Measurements from ENCODE around the gene DYNC2LI1. TPM values are rescaled to one million over a fixed set of nuclear protein-coding genes. Genes with fewer than 3 reads are reported as not detected.

DYNC2LI1 gene
- total RNA-seq, 1 donor from 2014 or later, result 92.1 TPM

- H3K27ac Mint-ChIP-seq, result no peak overlapping the region
- Histone ChIP-seq H3K79me2 (ENCODE audit: low read depth) (no peaks in the 10 kb centered on the region), H3K4me3 (no peak overlapping the region), H3K4me1 (no peaks in the 10 kb centered on the region), H3K9ac (no peak overlapping the region), H3K27ac (no peak overlapping the region), H3K4me2 (no peak overlapping the region), H3K36me3 (no peaks in the 10 kb centered on the region), H3F3A (ENCODE audit: low read depth) (no peaks in the 10 kb centered on the region), H4K20me1 (ENCODE audit: low read depth) (no peaks in the 10 kb centered on the region), H3K9me3 (ENCODE audit: low read depth) (no peaks in the 10 kb centered on the region), H3K27me3 (no peaks in the 10 kb centered on the region), H2AFZ (replicated peaks) (no peak overlapping the region)
- H3K4me3 Mint-ChIP-seq, result no peak overlapping the region
- TF ChIP-seq EZH2phosphoT487 (IDR thresholded peaks at IDR 0.05) (no peak), EZH2 (IDR thresholded peaks at IDR 0.05) (no peak), CTCF (IDR thresholded peaks at IDR 0.05) (no peak)
- H3K4me1 Mint-ChIP-seq, result no peaks in the 10 kb centered on the region
- no peaks in the 10 kb centered on the region for H3K36me3 Mint-ChIP-seq
- H3K9me3 Mint-ChIP-seq, result no peaks in the 10 kb centered on the region
- H3K27me3 Mint-ChIP-seq (ENCODE audit: insufficient read depth, low read depth), result no peaks in the 10 kb centered on the region
- no peak for DNase-seq (ENCODE audit: low spot score)
Observed at GRCh38 chr2:43736637-43737036, 37.2 kb upstream of the DYNC2LI1 start.

- H3K9ac ChIP-seq, result no peak overlapping the region
- no peak for DNase-seq (ENCODE audit: low spot score)
- Mint-ChIP-seq H3K4me1 (no peaks in the 10 kb centered on the region), H3K4me3 (no peak overlapping the region), H3K9me3 (no peaks in the 10 kb centered on the region), H3K27me3 (ENCODE audit: insufficient read depth, low read depth) (no peaks in the 10 kb centered on the region), H3K27ac (no peak overlapping the region), H3K36me3 (no peaks in the 10 kb centered on the region)
- no peaks in the 10 kb centered on the region for H3K9me3 ChIP-seq (ENCODE audit: low read depth)
- H3K4me1 ChIP-seq, result no peaks in the 10 kb centered on the region
- H3F3A ChIP-seq (ENCODE audit: low read depth), result no peaks in the 10 kb centered on the region
- no peaks in the 10 kb centered on the region for H3K79me2 ChIP-seq (ENCODE audit: low read depth)
- H3K27ac ChIP-seq, result no peak overlapping the region
- H3K4me2 ChIP-seq, result no peak overlapping the region
- no peak overlapping the region for H2AFZ ChIP-seq (replicated peaks)
- H3K4me3 ChIP-seq, result no peak overlapping the region
- no peaks in the 10 kb centered on the region for H3K36me3 ChIP-seq
- H4K20me1 ChIP-seq (ENCODE audit: low read depth), result no peaks in the 10 kb centered on the region
- no peak for TF ChIP-seq EZH2phosphoT487 (IDR thresholded peaks at IDR 0.05)
- TF ChIP-seq CTCF (IDR thresholded peaks at IDR 0.05), result no peak
- no peak for TF ChIP-seq EZH2 (IDR thresholded peaks at IDR 0.05)
- H3K27me3 ChIP-seq, result no peaks in the 10 kb centered on the region
Observed at GRCh38 chr2:43737097-43737854, 36.6 kb upstream of the DYNC2LI1 start.

- H4K20me1 ChIP-seq (ENCODE audit: low read depth), result no peaks in the 10 kb centered on the region
- H3K4me1 ChIP-seq, result no peaks in the 10 kb centered on the region
- H3K9me3 Mint-ChIP-seq, result no peaks in the 10 kb centered on the region
- TF ChIP-seq EZH2 (IDR thresholded peaks at IDR 0.05) (no peak), CTCF (IDR thresholded peaks at IDR 0.05) (no peak), EZH2phosphoT487 (IDR thresholded peaks at IDR 0.05) (no peak)
- H3K79me2 ChIP-seq (ENCODE audit: low read depth), result no peaks in the 10 kb centered on the region
- DNase-seq (ENCODE audit: low spot score), result no peak
- H3K4me3 Mint-ChIP-seq, result no peak overlapping the region
- no peak overlapping the region for H2AFZ ChIP-seq (replicated peaks)
- H3K27ac Mint-ChIP-seq, result no peak overlapping the region
- no peak overlapping the region for H3K4me2 ChIP-seq
- H3K27ac ChIP-seq, result no peak overlapping the region
- H3K9me3 ChIP-seq (ENCODE audit: low read depth), result no peaks in the 10 kb centered on the region
- no peak overlapping the region for H3K4me3 ChIP-seq
- H3K36me3 Mint-ChIP-seq, result no peaks in the 10 kb centered on the region
- no peaks in the 10 kb centered on the region for H3K4me1 Mint-ChIP-seq
- H3K27me3 ChIP-seq, result no peaks in the 10 kb centered on the region
- no peaks in the 10 kb centered on the region for H3K36me3 ChIP-seq
- no peaks in the 10 kb centered on the region for H3F3A ChIP-seq (ENCODE audit: low read depth)
- H3K27me3 Mint-ChIP-seq (ENCODE audit: insufficient read depth, low read depth), result no peaks in the 10 kb centered on the region
- H3K9ac ChIP-seq, result no peak overlapping the region
Observed at GRCh38 chr2:43737855-43738254, 36.0 kb upstream of the DYNC2LI1 start.

All from neural progenitor cell (in vitro differentiated cells).